Activated CD4-positive, alpha-beta T cell treated with anti-CD3 and anti-CD28 coated beads, Interleukin-2, Interleukin-4, amounts not matched to agents 100 ng/mL and 50 ng/mL, durations not matched to agents 16 hours and 8 hours (primary cell): ENCODE results near the gene SPATA6.
"Not testable (repeated sequence)": the region's sequence is repeated elsewhere in the genome, so short reads cannot be mapped to it uniquely, and the experiment has no call there.

ENCODE experiments used
- DNase-seq: peaks from one replicate; pipeline ENCODE4 v3.0.0-alpha.2; 2020; ENCODE audit warnings: low spot score

SPATA6 gene

GRCh38 chr1:48462716-48463302 lies 9.2 kb downstream of the SPATA6 start:
- no peak for DNase-seq

GRCh38 chr1:48450505-48450904 lies 21.5 kb downstream of the SPATA6 start:
- DNase-seq: no peak

GRCh38 chr1:48448932-48449331 lies 23.1 kb downstream of the SPATA6 start:
- no peak for DNase-seq

GRCh38 chr1:48444186-48444585 lies 27.8 kb downstream of the SPATA6 start:
- DNase-seq: not testable (repeated sequence)

- no peak for DNase-seq
These were observed 29.0 kb downstream of the SPATA6 start for GRCh38 chr1:48442864-48443619.

GRCh38 chr1:48440786-48441185 lies 31.2 kb downstream of the SPATA6 start:
- not testable (repeated sequence) for DNase-seq

GRCh38 chr1:48439380-48439779 lies 32.6 kb downstream of the SPATA6 start:
- DNase-seq: no peak

- not testable (repeated sequence) for DNase-seq
These were observed 34.6 kb downstream of the SPATA6 start for GRCh38 chr1:48437379-48437778.

GRCh38 chr1:48435312-48436002 lies 36.5 kb downstream of the SPATA6 start:
- DNase-seq: not testable (repeated sequence)

- no peak for DNase-seq
These were observed 41.2 kb downstream of the SPATA6 start for GRCh38 chr1:48430832-48431231.

- no peak for DNase-seq
These were observed 50.0 kb downstream of the SPATA6 start for GRCh38 chr1:48422009-48422408.

- DNase-seq: no peak
These were observed 53.3 kb downstream of the SPATA6 start for GRCh38 chr1:48418742-48419141.

- DNase-seq: no peak
These were observed 57.0 kb downstream of the SPATA6 start for GRCh38 chr1:48415050-48415449.

GRCh38 chr1:48414264-48414663 lies 57.7 kb downstream of the SPATA6 start:
- no peak for DNase-seq

- no peak for DNase-seq
These were observed 66.1 kb downstream of the SPATA6 start for GRCh38 chr1:48405940-48406339.

- DNase-seq: no peak
These were observed 66.6 kb downstream of the SPATA6 start for GRCh38 chr1:48405400-48405799.

GRCh38 chr1:48402599-48402998 lies 69.4 kb downstream of the SPATA6 start:
- no peak for DNase-seq

GRCh38 chr1:48396208-48396607 lies 75.8 kb downstream of the SPATA6 start:
- DNase-seq: no peak

- no peak for DNase-seq
These were observed 80.1 kb downstream of the SPATA6 start for GRCh38 chr1:48391926-48392325.

- DNase-seq: no peak
These were observed 84.6 kb downstream of the SPATA6 start for GRCh38 chr1:48387409-48387808.

- DNase-seq: no peak
These were observed 97.2 kb downstream of the SPATA6 start for GRCh38 chr1:48374785-48375184.

GRCh38 chr1:48371598-48371997 lies 100.4 kb downstream of the SPATA6 start:
- no peak for DNase-seq

GRCh38 chr1:48362901-48363300 lies 109.1 kb downstream of the SPATA6 start:
- DNase-seq: no peak
